Transverse colon (tissue), 3 donors: ENCODE measurements around the gene CCDC179.

Source experiments
- CTCF ChIP-seq, 5 experiments: fragments of 200-600 bp in 3 of 5; fragments of 450-650 bp in 2 of 5; sonication (generic) in 3 of 5; IDR thresholded peaks; 1 replicate in 2 of 5; 2 replicates in 3 of 5; pipeline ENCODE4 v1.5.1; 2016 to 2017; ENCODE audit warnings: antibody characterized with exemption in 5 of 5, inconsistent platforms in 3 of 5, mild to moderate bottlenecking in 2 of 5, moderate library complexity in 1 of 5
- EP300 ChIP-seq: sonication (generic); formaldehyde crosslinking; IDR thresholded peaks from one replicate; pipeline ENCODE4 v1.6.1; 2017; ENCODE audit warnings: antibody characterized with exemption, low read depth

DNA sequence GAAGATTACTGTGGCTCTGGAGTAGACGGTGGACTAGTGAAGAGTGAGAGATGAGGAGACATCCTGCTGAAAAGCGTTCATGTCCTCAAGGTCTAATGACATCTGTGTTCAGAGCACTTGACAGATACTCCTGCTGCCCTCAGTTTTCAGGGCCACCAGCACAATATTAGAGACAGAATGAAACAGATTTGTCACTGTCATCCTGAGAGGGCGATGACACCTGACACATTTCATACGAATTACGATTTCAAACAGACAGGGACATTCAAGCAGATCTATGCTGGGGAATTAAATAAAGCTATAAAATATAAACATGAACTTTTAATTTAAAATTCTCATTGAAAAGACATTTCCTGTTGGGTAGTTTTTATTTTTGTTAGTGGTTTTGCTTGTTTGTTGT is 59.8 kb downstream of the CCDC179 start:
- no peak for TF ChIP-seq CTCF (IDR thresholded peaks at IDR 0.05)
- TF ChIP-seq EP300: no peak
